GM21390 (cell line): ENCODE results near the gene CARS1.
"Not testable (repeated sequence)": the region's sequence is repeated elsewhere in the genome, so short reads cannot be mapped to it uniquely, and the experiment has no call there.

Experiments used
- ATAC-seq: cut with Tn5 transposase; IDR thresholded peaks from one replicate; pipeline ENCODE4 v1.9.1; 2021; ENCODE audit not compliant: unreplicated experiment

CARS1 gene

GRCh38 chr11:3090096-3090901, 33.1 kb upstream of the CARS1 start:
- ATAC-seq = no peak

- no peak for ATAC-seq
Observed at GRCh38 chr11:3089236-3090061, 32.2 kb upstream of the CARS1 start.

- ATAC-seq = no peak
Observed at GRCh38 chr11:3088806-3089205, 31.6 kb upstream of the CARS1 start.

- ATAC-seq = no peak
Observed at GRCh38 chr11:3087821-3088800, 30.9 kb upstream of the CARS1 start.

GRCh38 chr11:3087373-3087772, 30.1 kb upstream of the CARS1 start:
- ATAC-seq = no peak

GRCh38 chr11:3086671-3087150, 29.5 kb upstream of the CARS1 start:
- no peak for ATAC-seq

- ATAC-seq = no peak
Observed at GRCh38 chr11:3086114-3086513, 28.9 kb upstream of the CARS1 start.

GRCh38 chr11:3085052-3085451, 27.8 kb upstream of the CARS1 start:
- no peak for ATAC-seq

GRCh38 chr11:3083321-3083720, 26.1 kb upstream of the CARS1 start:
- ATAC-seq = no peak

GRCh38 chr11:3081386-3081751, 24.1 kb upstream of the CARS1 start:
- ATAC-seq = no peak

GRCh38 chr11:3080733-3081385, 23.6 kb upstream of the CARS1 start:
- ATAC-seq = no peak

- no peak for ATAC-seq
Observed at GRCh38 chr11:3080104-3080503, 22.9 kb upstream of the CARS1 start.

GRCh38 chr11:3077846-3078440, 20.7 kb upstream of the CARS1 start:
- no peak for ATAC-seq

- no peak for ATAC-seq
Observed at GRCh38 chr11:3077189-3077836, 20.1 kb upstream of the CARS1 start.

GRCh38 chr11:3074912-3075589, 17.8 kb upstream of the CARS1 start:
- no peak for ATAC-seq

GRCh38 chr11:3073029-3073435, 15.8 kb upstream of the CARS1 start:
- no peak for ATAC-seq

GRCh38 chr11:3069425-3069824, 12.2 kb upstream of the CARS1 start:
- no peak for ATAC-seq

GRCh38 chr11:3066308-3066707, 9.1 kb upstream of the CARS1 start:
- not testable (repeated sequence) for ATAC-seq

- ATAC-seq = not testable (repeated sequence)
Observed at GRCh38 chr11:3064709-3065108, 7.5 kb upstream of the CARS1 start.
